Upper lobe of right lung (tissue), 1 donor: ENCODE data around the gene CCDC91. TPM values are rescaled to one million over a fixed set of nuclear protein-coding genes. Genes with fewer than 3 reads are reported as not detected.

Experiments
- ATAC-seq: fragments of 200-7000 bp; cut with Tn5 transposase; one replicate; pipeline ENCODE4 v1.9.1; 2020; ENCODE audit warnings: mild to moderate bottlenecking, moderate library complexity
- DNase-seq: peaks from one replicate; pipeline ENCODE4 v3.0.0-alpha.2; 2020
- H3K27ac ChIP-seq: fragments of 200-600 bp; one replicate; pipeline ENCODE4 v1.8.0; 2022
- H3K27me3 ChIP-seq: fragments of 200-600 bp; one replicate; pipeline ENCODE4 v1.8.0; 2022; ENCODE audit warnings: mild to moderate bottlenecking
- H3K36me3 ChIP-seq: fragments of 200-600 bp; one replicate; pipeline ENCODE4 v1.8.0; 2022
- H3K4me1 ChIP-seq: fragments of 200-600 bp; one replicate; pipeline ENCODE4 v1.8.0; 2022
- H3K4me3 ChIP-seq: fragments of 200-600 bp; one replicate; pipeline ENCODE4 v1.8.0; 2022; ENCODE audit warnings: mild to moderate bottlenecking
- H3K9me3 ChIP-seq: fragments of 200-600 bp; one replicate; pipeline ENCODE4 v1.8.0; 2022
- CTCF ChIP-seq: fragments of 200-600 bp; IDR thresholded peaks from one replicate; pipeline ENCODE4 v1.8.0; 2022; ENCODE audit warnings: antibody characterized with exemption
- intact Hi-C: fragments of 100-400 bp; cut with DNase I; formaldehyde crosslinking; loops from one replicate; pipeline ENCODE4 v1.11.0; 2022
- total RNA-seq: library from RNA; stranded (reverse); fragmentation: NEBNext Ultra II Directional; extraction: Animal tissue kit (Norgen Biotek cat#: 25700); gene quantifications from one replicate; pipeline ENCODE4 v1.2.1, GENCODE V29; 2021
- donor health status: DM: no; HTN: yes; CAD: no; lungs with severe emphysema.

CCDC91 gene
- total RNA-seq, 1 donor from 2014 or later = 33.4 TPM

DNA sequence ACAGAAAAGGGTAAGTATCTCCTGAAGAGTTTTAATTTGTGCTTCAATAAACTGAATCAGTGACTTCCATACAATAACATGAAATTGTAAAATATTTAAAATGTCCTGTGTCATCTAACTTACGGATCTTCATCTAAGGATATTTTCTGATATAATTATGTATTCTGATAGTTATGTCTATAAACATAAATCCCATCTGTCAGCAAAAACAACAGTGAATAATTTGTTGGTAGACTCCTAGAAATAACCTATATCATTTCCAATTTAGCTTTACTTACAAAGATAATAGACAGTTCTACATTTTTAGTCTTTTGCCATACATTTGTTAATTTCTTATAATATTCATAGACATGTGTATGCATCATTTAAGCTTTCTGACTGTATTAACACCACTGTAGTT, 293.9 kb downstream of the CCDC91 start:
- no peak overlapping the region for H3K27ac ChIP-seq
- ATAC-seq (no peak), DNase-seq (no peak)
- intact Hi-C loops = no loop called here
- no peak for TF ChIP-seq CTCF
- H3K9me3 ChIP-seq = no peaks in the 10 kb centered on the region
- H3K36me3 ChIP-seq = no peaks in the 10 kb centered on the region
- no peaks in the 10 kb centered on the region for H3K27me3 ChIP-seq
- no peak overlapping the region for H3K4me3 ChIP-seq
- H3K4me1 ChIP-seq = no peaks in the 10 kb centered on the region

DNA sequence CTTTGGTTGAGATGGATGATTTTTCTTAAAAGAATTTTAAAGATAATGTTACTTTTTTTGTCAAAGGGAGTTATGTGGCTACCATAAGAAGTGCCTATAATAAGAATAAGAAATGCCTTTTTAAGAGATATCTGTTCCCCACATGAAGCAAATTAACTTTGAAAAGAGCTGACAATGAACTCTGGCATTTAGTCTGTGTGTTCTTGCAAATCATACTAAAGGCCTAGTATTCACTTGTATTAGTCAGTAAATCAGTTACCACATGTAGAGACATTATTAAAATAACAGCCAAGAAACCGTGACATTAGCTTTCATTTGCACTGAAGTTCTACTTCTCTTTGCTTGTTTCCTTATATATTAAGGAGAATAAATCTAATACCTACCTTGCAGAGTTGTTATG, 296.3 kb downstream of the CCDC91 start:
- Histone ChIP-seq H3K4me3 (no peak overlapping the region), H3K27ac (no peak overlapping the region), H3K27me3 (no peaks in the 10 kb centered on the region), H3K36me3 (no peaks in the 10 kb centered on the region), H3K9me3 (no peaks in the 10 kb centered on the region), H3K4me1 (no peaks in the 10 kb centered on the region)
- no peak for TF ChIP-seq CTCF
- no peak for ATAC-seq
- intact Hi-C loops = no loop called here
- no peak for DNase-seq

GRCh38 chr12:28489246-28489645, 299.0 kb downstream of the CCDC91 start:
- H3K9me3 ChIP-seq = no peaks in the 10 kb centered on the region
- ATAC-seq (no peak), DNase-seq (no peak)
- no peak overlapping the region for H3K4me3 ChIP-seq
- no peaks in the 10 kb centered on the region for H3K36me3 ChIP-seq
- H3K4me1 ChIP-seq = no peaks in the 10 kb centered on the region
- H3K27me3 ChIP-seq = no peaks in the 10 kb centered on the region
- intact Hi-C loops = no loop called here
- TF ChIP-seq CTCF = no peak
- H3K27ac ChIP-seq = no peak overlapping the region

DNA sequence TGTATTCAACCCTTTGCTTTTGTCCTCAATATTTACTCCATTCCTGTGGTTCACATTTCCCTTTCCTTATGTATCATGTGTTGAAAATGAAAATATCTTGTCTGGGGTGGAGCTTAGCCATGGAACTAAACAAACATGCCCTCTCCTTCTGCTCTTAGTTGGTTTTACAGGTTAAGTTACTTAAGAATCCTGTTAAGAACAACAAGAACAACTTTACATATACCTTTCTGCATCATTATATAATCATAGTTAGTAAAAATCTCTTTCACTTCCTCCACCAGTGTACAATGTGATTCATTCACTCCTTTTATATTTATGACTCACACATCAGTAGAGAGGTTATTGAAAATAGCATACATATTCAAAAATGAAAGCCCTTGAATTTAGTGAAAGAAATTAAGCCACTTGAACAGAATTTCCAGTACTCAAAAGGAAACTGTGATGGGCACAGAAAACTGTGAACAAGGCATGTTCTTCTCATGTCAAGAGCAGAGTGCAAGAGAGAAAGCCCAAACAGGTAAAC, 307.7 kb downstream of the CCDC91 start:
- H3K27ac ChIP-seq = no peak overlapping the region
- ATAC-seq (no peak), DNase-seq (no peak)
- H3K36me3 ChIP-seq = no peaks in the 10 kb centered on the region
- no peaks in the 10 kb centered on the region for H3K27me3 ChIP-seq
- TF ChIP-seq CTCF = no peak
- no peaks in the 10 kb centered on the region for H3K4me1 ChIP-seq
- intact Hi-C loops = no loop called here
- H3K4me3 ChIP-seq = no peak overlapping the region
- H3K9me3 ChIP-seq = no peaks in the 10 kb centered on the region

DNA sequence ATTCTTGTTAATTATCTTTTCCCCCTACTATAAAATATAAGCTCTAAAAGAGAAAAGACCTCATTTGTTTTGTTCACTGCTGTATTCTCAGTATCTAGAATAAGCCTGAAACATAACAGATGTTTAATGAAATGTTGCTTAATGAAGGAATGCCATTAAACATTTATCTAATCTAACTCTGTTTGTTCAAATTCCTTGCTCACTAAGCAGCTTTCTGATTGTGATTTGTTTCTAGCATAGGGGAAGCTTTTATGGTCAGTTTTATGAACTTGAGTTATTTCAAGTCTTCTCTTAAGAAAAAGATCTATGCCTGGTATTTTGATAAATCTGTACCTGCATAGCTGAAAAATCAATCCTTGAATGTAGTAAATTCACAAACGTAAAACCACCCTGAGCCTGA, 308.6 kb downstream of the CCDC91 start:
- ATAC-seq (no peak), DNase-seq (no peak)
- no peaks in the 10 kb centered on the region for H3K9me3 ChIP-seq
- TF ChIP-seq CTCF = no peak
- no peak overlapping the region for H3K27ac ChIP-seq
- intact Hi-C loops = no loop called here
- no peaks in the 10 kb centered on the region for H3K4me1 ChIP-seq
- no peaks in the 10 kb centered on the region for H3K27me3 ChIP-seq
- H3K36me3 ChIP-seq = no peaks in the 10 kb centered on the region
- no peak overlapping the region for H3K4me3 ChIP-seq

DNA sequence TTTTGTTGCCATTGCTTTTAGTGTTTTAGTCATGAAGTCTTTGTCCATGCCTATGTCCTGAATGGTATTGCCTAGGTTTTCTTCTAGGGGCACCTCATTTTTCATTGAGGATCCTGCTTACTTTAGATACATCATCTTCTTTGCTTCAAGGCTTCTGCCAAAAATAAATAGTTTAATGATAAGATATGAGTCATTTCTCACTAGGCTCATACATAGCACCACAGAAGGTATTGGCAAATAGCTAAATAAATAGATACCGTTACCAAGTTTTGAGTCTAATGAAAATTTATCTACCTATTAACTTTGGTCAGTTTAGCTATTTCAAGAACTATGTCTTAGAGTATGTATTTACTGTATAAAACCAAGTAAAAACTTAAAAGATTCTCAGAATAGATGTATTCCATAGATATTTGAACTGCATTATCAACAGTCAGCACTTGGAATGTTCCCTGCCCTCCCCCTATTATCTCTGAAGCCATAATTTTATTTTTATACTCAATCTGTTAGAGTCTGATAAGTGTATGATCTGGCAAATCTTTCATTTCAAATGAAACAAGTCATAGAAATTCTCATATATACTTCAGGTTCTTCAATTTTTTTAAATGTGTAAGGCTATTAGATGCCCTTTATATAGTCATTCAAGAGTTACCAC, 310.2 kb downstream of the CCDC91 start:
- no peak for TF ChIP-seq CTCF
- ATAC-seq (no peak), DNase-seq (no peak)
- H3K27ac ChIP-seq = no peak overlapping the region
- no peak overlapping the region for H3K4me3 ChIP-seq
- intact Hi-C loops = no loop called here
- no peaks in the 10 kb centered on the region for H3K9me3 ChIP-seq
- H3K27me3 ChIP-seq = no peaks in the 10 kb centered on the region
- H3K36me3 ChIP-seq = no peaks in the 10 kb centered on the region
- no peaks in the 10 kb centered on the region for H3K4me1 ChIP-seq
